ENCODE measurements around the gene NEK4.

DNA sequence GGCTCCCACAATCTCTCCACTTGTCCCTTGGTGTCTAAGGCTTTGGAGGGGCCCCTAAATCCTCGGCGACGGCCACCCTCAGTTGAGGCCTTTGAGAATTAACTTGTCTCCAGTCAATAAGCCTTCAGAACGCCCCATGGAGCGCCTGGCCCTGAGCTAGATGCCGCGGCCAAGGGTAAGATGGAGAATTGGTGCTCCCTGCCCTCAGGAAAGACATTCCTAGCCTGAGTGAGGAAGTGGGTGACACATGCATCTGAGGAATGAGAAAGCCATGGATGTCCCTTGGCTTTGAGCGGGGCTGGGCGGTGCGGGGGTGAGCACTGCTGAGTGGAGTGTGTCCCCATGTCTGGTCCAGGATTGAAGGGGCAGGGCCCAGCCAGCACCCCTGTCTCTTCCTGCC, 46.5 kb upstream of the NEK4 start:
- no peak for TF ChIP-seq EZH2 (IDR thresholded peaks at IDR 0.05; ENCODE audit: insufficient read depth, low read length)
- TF ChIP-seq, protein P1, sequence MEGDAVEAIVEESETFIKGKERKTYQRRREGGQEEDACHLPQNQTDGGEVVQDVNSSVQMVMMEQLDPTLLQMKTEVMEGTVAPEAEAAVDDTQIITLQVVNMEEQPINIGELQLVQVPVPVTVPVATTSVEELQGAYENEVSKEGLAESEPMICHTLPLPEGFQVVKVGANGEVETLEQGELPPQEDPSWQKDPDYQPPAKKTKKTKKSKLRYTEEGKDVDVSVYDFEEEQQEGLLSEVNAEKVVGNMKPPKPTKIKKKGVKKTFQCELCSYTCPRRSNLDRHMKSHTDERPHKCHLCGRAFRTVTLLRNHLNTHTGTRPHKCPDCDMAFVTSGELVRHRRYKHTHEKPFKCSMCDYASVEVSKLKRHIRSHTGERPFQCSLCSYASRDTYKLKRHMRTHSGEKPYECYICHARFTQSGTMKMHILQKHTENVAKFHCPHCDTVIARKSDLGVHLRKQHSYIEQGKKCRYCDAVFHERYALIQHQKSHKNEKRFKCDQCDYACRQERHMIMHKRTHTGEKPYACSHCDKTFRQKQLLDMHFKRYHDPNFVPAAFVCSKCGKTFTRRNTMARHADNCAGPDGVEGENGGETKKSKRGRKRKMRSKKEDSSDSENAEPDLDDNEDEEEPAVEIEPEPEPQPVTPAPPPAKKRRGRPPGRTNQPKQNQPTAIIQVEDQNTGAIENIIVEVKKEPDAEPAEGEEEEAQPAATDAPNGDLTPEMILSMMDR (IDR thresholded peaks at IDR 0.05; ENCODE audit: insufficient read depth, low read depth, low read length), result no peak

Data from astrocyte (in vitro differentiated cells and primary cell).